Activated CD8-positive, alpha-beta T cell treated with anti-CD3 and anti-CD28 coated beads for 36 hours (primary cell): Measurements from ENCODE around the gene ADAMTS2. TPM values are rescaled to one million over a fixed set of nuclear protein-coding genes. Genes with fewer than 3 reads are reported as not detected.

Experiments
- ATAC-seq: fragments of 200-7000 bp; cut with Tn5 transposase; one replicate; pipeline ENCODE4 v1.10.0; 2021; ENCODE audit warnings: mild to moderate bottlenecking, moderate library complexity
- CTCF ChIA-PET: fragments of 350-600 bp; sonication (Branson Sonifier 250); formaldehyde crosslinking; loops from one replicate; lab custom pipeline; 2021; ENCODE audit warnings: antibody characterized with exemption; lab: Charles Lee
- POLR2A ChIA-PET: fragments of 350-600 bp; sonication (Branson Sonifier 250); formaldehyde crosslinking; loops from one replicate; lab custom pipeline; 2021; ENCODE audit warnings: antibody characterized with exemption; lab: Charles Lee
- DNase-seq: peaks from one replicate; pipeline ENCODE4 v3.0.0-alpha.2; 2020
- H3K27ac Mint-ChIP-seq: one replicate; pipeline ENCODE4 v1.8.0; 2021; ENCODE audit warnings: mild to moderate bottlenecking, mixed read lengths
- H3K27me3 Mint-ChIP-seq: one replicate; pipeline ENCODE4 v1.8.0; 2021; ENCODE audit warnings: mixed read lengths
- H3K36me3 Mint-ChIP-seq: one replicate; pipeline ENCODE4 v1.8.0; 2021; ENCODE audit warnings: low read depth, mixed read lengths
- H3K4me1 Mint-ChIP-seq: one replicate; pipeline ENCODE4 v1.8.0; 2021; ENCODE audit warnings: low read depth, mixed read lengths
- H3K4me3 Mint-ChIP-seq: one replicate; pipeline ENCODE4 v1.8.0; 2021; ENCODE audit warnings: mild to moderate bottlenecking, moderate library complexity, mixed read lengths
- H3K9me3 Mint-ChIP-seq: one replicate; pipeline ENCODE4 v1.8.0; 2021; ENCODE audit warnings: mixed read lengths
- intact Hi-C: fragments of 100-400 bp; cut with micrococcal nuclease; formaldehyde crosslinking; loops from one replicate; pipeline ENCODE4 v1.10.0; 2022
- total RNA-seq, 2 experiments: library from RNA; stranded (reverse); gene quantifications; one replicate each; pipeline ENCODE4 v1.2.3, GENCODE V29; 2021
- TF ChIP-seq, protein P1 (sequence below): fragments of 200-600 bp; IDR thresholded peaks from one replicate; pipeline ENCODE4 v1.8.0; 2022; ENCODE audit warnings: antibody characterized with exemption, mild to moderate bottlenecking

ADAMTS2 gene
- total RNA-seq, 2 experiments from 2014 or later = not detected

DNA sequence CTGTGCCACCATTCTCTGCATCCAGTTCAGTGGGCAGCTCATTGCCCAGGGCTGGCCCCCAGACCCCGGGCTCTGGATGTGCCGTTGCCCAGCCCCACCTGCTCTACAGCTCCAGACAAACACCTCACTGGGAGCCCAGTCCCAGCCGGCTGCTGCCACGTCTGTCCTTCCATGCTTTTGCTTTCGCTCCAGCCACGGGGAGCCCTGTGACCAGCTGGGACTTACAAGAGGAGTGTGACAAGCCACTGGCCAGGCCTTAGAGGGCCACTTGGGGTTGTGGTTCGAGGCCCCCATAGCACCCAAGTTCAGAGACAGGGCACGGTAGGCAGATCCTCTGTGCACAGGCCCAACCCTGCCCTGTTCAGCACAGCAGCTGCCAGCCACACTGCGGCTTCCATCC, 142.0 kb downstream of the ADAMTS2 start:
- TF ChIP-seq, protein P1, sequence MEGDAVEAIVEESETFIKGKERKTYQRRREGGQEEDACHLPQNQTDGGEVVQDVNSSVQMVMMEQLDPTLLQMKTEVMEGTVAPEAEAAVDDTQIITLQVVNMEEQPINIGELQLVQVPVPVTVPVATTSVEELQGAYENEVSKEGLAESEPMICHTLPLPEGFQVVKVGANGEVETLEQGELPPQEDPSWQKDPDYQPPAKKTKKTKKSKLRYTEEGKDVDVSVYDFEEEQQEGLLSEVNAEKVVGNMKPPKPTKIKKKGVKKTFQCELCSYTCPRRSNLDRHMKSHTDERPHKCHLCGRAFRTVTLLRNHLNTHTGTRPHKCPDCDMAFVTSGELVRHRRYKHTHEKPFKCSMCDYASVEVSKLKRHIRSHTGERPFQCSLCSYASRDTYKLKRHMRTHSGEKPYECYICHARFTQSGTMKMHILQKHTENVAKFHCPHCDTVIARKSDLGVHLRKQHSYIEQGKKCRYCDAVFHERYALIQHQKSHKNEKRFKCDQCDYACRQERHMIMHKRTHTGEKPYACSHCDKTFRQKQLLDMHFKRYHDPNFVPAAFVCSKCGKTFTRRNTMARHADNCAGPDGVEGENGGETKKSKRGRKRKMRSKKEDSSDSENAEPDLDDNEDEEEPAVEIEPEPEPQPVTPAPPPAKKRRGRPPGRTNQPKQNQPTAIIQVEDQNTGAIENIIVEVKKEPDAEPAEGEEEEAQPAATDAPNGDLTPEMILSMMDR = no peak
- Mint-ChIP-seq H3K36me3 (no peaks in the 10 kb centered on the region), H3K27ac (no peak overlapping the region), H3K9me3 (no peaks in the 10 kb centered on the region), H3K4me1 (no peaks in the 10 kb centered on the region), H3K4me3 (no peak overlapping the region), H3K27me3 (no peaks in the 10 kb centered on the region)
- intact Hi-C loops = no loop called here
- DNase-seq (no peak), ATAC-seq (no peak)
- POLR2A ChIA-PET = no interaction called here
- CTCF ChIA-PET = interaction anchor here (1.0 kb wide), 1 partner anchor 290 kb away, joined by 4 read pairs; no protein-coding TSS in a partner anchor

DNA sequence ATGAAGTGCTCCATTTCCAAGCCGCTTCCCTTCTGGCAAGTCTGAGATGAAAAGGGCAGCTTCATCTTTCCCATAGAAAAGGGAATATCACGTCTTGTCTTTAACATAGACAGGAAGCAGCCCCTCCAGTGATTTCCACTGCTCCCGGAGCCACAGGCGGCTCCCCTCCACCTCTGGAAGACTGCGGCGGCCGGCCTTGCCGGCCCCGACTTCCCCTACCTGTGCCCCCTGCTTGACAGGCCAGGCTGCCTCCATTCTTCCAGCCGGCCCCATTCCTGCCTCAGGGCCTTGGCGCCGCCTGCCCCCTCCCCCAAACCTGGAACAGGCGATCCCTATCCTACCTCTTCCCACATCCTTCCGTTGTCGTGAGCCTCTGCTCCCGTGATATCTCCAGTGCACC, 143.3 kb downstream of the ADAMTS2 start:
- Mint-ChIP-seq H3K27me3 (no peaks in the 10 kb centered on the region), H3K27ac (no peak overlapping the region), H3K4me3 (no peak overlapping the region), H3K36me3 (no peaks in the 10 kb centered on the region), H3K4me1 (no peaks in the 10 kb centered on the region), H3K9me3 (no peaks in the 10 kb centered on the region)
- ChIA-PET POLR2A (no interaction called here), CTCF (no interaction called here)
- intact Hi-C loops = no loop called here
- DNase-seq (no peak), ATAC-seq (no peak)
- TF ChIP-seq, protein P1 = no peak

DNA sequence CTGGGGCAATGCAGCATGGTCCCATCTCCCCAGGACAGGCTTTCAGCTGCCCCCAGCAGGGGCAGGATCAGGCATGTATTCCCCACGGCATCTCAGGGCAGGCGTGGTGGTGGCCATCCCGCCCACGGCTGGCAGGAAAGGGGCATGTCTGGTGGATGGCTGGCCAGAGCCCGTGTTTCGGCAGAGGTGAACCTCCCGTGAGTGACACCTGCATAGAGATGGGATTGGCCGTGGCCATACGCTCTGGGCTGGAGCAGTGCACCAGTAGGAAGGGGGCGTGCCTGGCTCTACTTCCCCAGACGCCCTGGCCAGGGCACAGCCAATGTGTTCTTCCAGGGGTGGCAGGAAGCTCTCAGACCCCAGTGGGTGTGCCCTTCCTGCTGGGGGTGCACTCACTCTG, 146.0 kb downstream of the ADAMTS2 start:
- DNase-seq (no peak), ATAC-seq (no peak)
- ChIA-PET CTCF (no interaction called here), POLR2A (no interaction called here)
- intact Hi-C loops = no loop called here
- Mint-ChIP-seq H3K27me3 (no peaks in the 10 kb centered on the region), H3K27ac (no peak overlapping the region), H3K4me3 (no peak overlapping the region), H3K36me3 (no peaks in the 10 kb centered on the region), H3K4me1 (no peaks in the 10 kb centered on the region), H3K9me3 (no peaks in the 10 kb centered on the region)
- TF ChIP-seq, protein P1 = no peak

DNA sequence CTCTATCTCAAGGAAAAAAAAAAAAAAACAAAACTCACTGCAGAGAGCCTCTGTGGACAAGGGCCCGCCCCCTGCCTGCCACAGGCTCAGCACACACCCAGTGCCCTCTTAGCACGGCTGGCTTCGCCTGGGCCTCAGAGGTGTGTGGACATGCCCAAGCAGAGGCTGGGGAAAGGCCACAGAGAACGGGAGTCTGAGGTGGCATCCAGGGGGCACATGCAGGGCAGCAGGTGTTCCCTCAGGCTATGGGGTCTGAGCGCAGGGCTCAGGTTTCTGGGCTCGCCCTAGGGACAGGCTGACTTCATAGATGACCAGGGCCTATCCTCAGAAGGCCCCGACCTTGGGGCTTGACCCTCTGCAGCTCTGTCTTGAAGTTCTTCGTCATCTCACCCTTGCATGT, 146.4 kb downstream of the ADAMTS2 start:
- intact Hi-C loops = no loop called here
- ChIA-PET POLR2A (no interaction called here), CTCF (no interaction called here)
- H3K4me1 Mint-ChIP-seq = no peaks in the 10 kb centered on the region
- ATAC-seq (no peak), DNase-seq (no peak)
- no peaks in the 10 kb centered on the region for H3K9me3 Mint-ChIP-seq
- H3K36me3 Mint-ChIP-seq = no peaks in the 10 kb centered on the region
- no peak overlapping the region for H3K27ac Mint-ChIP-seq
- no peaks in the 10 kb centered on the region for H3K27me3 Mint-ChIP-seq
- H3K4me3 Mint-ChIP-seq = no peak overlapping the region
- TF ChIP-seq, protein P1 = no peak

DNA sequence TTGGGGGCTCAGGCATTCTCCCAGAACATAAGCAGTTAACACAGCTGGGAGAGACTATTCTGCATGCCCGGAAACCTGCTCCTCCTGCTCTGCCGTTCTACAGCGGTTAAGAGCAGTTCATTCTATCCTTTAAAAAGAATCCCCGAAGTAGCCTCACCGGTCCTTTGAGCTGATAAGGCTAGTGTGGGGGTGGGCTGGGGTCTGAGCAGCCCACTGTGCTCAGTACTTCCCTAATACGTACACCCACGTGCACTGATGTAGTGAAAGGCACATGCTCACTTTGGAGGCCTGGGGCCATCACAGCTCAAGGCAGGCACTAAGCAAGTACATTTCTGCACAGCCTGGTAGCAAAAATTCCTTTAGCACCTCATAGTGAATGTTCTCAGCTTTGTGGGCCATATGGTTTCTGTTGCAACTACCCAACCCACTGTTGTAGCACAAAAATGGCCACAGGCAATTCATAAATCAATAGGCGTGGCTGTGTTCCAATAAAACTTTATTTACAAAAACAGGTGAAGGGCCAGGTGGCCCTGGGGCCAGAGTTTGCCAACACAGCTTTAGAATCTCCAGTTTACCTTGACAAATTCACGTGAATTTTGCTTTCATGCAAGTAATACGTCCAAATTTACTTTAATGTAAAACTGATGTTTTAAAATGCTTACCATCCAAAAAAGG, 148.7 kb downstream of the ADAMTS2 start:
- CTCF ChIA-PET = no interaction called here
- DNase-seq (no peak), ATAC-seq (no peak)
- H3K4me1 Mint-ChIP-seq = no peaks in the 10 kb centered on the region
- H3K27me3 Mint-ChIP-seq = no peaks in the 10 kb centered on the region
- H3K4me3 Mint-ChIP-seq = no peak overlapping the region
- POLR2A ChIA-PET = no interaction called here
- no peaks in the 10 kb centered on the region for H3K36me3 Mint-ChIP-seq
- no peaks in the 10 kb centered on the region for H3K9me3 Mint-ChIP-seq
- TF ChIP-seq, protein P1 = no peak
- H3K27ac Mint-ChIP-seq = no peak overlapping the region
- intact Hi-C loops = no loop called here
